Bronchial epithelial cell (primary cell): ENCODE data around the gene ANO10. TPM values are rescaled to one million over a fixed set of nuclear protein-coding genes. Genes with fewer than 3 reads are reported as not detected.

Source experiments
- DNase-seq: peaks from one replicate; pipeline ENCODE4 v3.0.0-alpha.2; 2010; ENCODE audit warnings: low read depth
- FAIRE-seq: peaks from 2 replicates; lab custom pipeline; 2011; peaks lifted over from hg19 to GRCh38; lab: Jason Lieb, UNC
- H3K27me3 ChIP-seq: 2 replicates; pipeline ENCODE4 v1.5.1; 2011; ENCODE audit warnings: low read length; ENCODE audit not compliant: control insufficient read depth, insufficient read depth
- H3K36me3 ChIP-seq: 2 replicates; pipeline ENCODE4 v1.5.1; 2011; ENCODE audit warnings: low read length; ENCODE audit not compliant: control insufficient read depth, insufficient read depth
- H3K4me3 ChIP-seq: 2 replicates; pipeline ENCODE4 v1.5.1; 2011; ENCODE audit warnings: mild to moderate bottlenecking, low read depth, low read length, control low read depth
- CTCF ChIP-seq: IDR thresholded peaks from 2 replicates; pipeline ENCODE4 v1.5.1; 2011; ENCODE audit warnings: mild to moderate bottlenecking, moderate library complexity, low read length, control low read depth, inconsistent platforms; ENCODE audit not compliant: insufficient read depth, severe bottlenecking
- total RNA-seq: library from RNA; depleted of rRNA; stranded (reverse); fragments of >200 nt; gene quantifications from 2 replicates; pipeline ENCODE4 v1.2.1, GENCODE V29; 2014

ANO10 gene
- total RNA-seq, 1 donor from 2014 or later = 25.8 TPM

- Histone ChIP-seq H3K27me3 (no peaks in the 10 kb centered on the region), H3K4me3 (no peak overlapping the region), H3K36me3 (no peaks in the 10 kb centered on the region)
- FAIRE-seq (no peak), DNase-seq (no peak)
- no peak for TF ChIP-seq CTCF
Measured at GRCh38 chr3:43415088-43415487, 206.7 kb downstream of the ANO10 start.

- Histone ChIP-seq H3K27me3 (no peaks in the 10 kb centered on the region), H3K4me3 (no peak overlapping the region), H3K36me3 (no peaks in the 10 kb centered on the region)
- no peak for TF ChIP-seq CTCF
- DNase-seq (no peak), FAIRE-seq (no peak)
Measured at GRCh38 chr3:43413676-43414368, 208.0 kb downstream of the ANO10 start.

GRCh38 chr3:43411429-43411828 lies 210.4 kb downstream of the ANO10 start:
- no peak overlapping the region for H3K4me3 ChIP-seq
- no peak for DNase-seq
- FAIRE-seq = no peak
- H3K27me3 ChIP-seq = no peaks in the 10 kb centered on the region
- no peak for TF ChIP-seq CTCF
- H3K36me3 ChIP-seq = no peaks in the 10 kb centered on the region

GRCh38 chr3:43410592-43410991 lies 211.2 kb downstream of the ANO10 start:
- no peak for TF ChIP-seq CTCF
- Histone ChIP-seq H3K4me3 (no peak overlapping the region), H3K27me3 (no peaks in the 10 kb centered on the region), H3K36me3 (no peaks in the 10 kb centered on the region)
- FAIRE-seq (no peak), DNase-seq (no peak)

- no peak for FAIRE-seq
- no peak for TF ChIP-seq CTCF
- DNase-seq = no peak
- Histone ChIP-seq H3K36me3 (no peaks in the 10 kb centered on the region), H3K4me3 (no peak overlapping the region), H3K27me3 (no peaks in the 10 kb centered on the region)
Measured at GRCh38 chr3:43409506-43409905, 212.3 kb downstream of the ANO10 start.

GRCh38 chr3:43406643-43407023 lies 215.2 kb downstream of the ANO10 start:
- no peak for TF ChIP-seq CTCF
- no peak for FAIRE-seq
- no peaks in the 10 kb centered on the region for H3K36me3 ChIP-seq
- H3K27me3 ChIP-seq = no peaks in the 10 kb centered on the region
- no peak overlapping the region for H3K4me3 ChIP-seq
- no peak for DNase-seq
